GM23338 (cell line): ENCODE results near the gene KDM4E. TPM values are rescaled to one million over a fixed set of nuclear protein-coding genes. Genes with fewer than 3 reads are reported as not detected.

Experiments
- ATAC-seq: fragments of 200-7000 bp; cut with Tn5 transposase; 3 replicates; pipeline ENCODE4 v1.9.1; 2020
- DNase-seq: peaks from one replicate; pipeline ENCODE4 v3.0.0-alpha.2; 2015; ENCODE audit warnings: low spot score
- H2AFZ ChIP-seq: fragments of 200-600 bp; sonication (generic); 2 replicates; pipeline ENCODE4 v1.8.0; 2016; ENCODE audit warnings: antibody characterized with exemption, mild to moderate bottlenecking, moderate library complexity
- H3F3A ChIP-seq: fragments of 200-600 bp; sonication (generic); replicated peaks from 2 replicates; pipeline ENCODE4 v1.8.0; 2017; ENCODE audit warnings: antibody characterized with exemption, mixed run types, low read depth
- H3K27ac ChIP-seq: fragments of 200-600 bp; sonication (generic); 2 replicates; pipeline ENCODE4 v1.6.1; 2016; ENCODE audit warnings: low read depth
- H3K27me3 ChIP-seq: fragments of 200-600 bp; sonication (generic); 2 replicates; pipeline ENCODE4 v1.8.0; 2016; ENCODE audit warnings: mild to moderate bottlenecking, mixed run types, moderate library complexity; ENCODE audit not compliant: insufficient read depth
- H3K36me3 ChIP-seq: fragments of 200-600 bp; sonication (generic); 2 replicates; pipeline ENCODE4 v1.8.0; 2016; ENCODE audit warnings: mild to moderate bottlenecking; ENCODE audit not compliant: insufficient read depth
- H3K4me1 ChIP-seq: fragments of 200-600 bp; sonication (generic); 2 replicates; pipeline ENCODE4 v1.8.0; 2016; ENCODE audit warnings: mild to moderate bottlenecking, moderate library complexity; ENCODE audit not compliant: insufficient read depth
- H3K4me2 ChIP-seq: fragments of 200-600 bp; sonication (generic); 2 replicates; pipeline ENCODE4 v1.7.1; 2017; ENCODE audit warnings: mixed run types
- H3K4me3 ChIP-seq: fragments of 200-600 bp; sonication (generic); 2 replicates; pipeline ENCODE4 v1.6.1; 2016; ENCODE audit warnings: mixed run types
- H3K79me2 ChIP-seq: fragments of 200-600 bp; sonication (generic); replicated peaks from 2 replicates; pipeline ENCODE4 v1.8.0; 2017; ENCODE audit warnings: mild to moderate bottlenecking; ENCODE audit not compliant: insufficient read depth
- H3K9me2 ChIP-seq: fragments of 200-600 bp; sonication (generic); 2 replicates; pipeline ENCODE4 v1.8.0; 2017; ENCODE audit not compliant: insufficient read depth
- H4K20me1 ChIP-seq: fragments of 200-600 bp; sonication (generic); replicated peaks from 2 replicates; pipeline ENCODE4 v1.8.0; 2017; ENCODE audit warnings: mild to moderate bottlenecking; ENCODE audit not compliant: insufficient read depth
- H3K27ac Mint-ChIP-seq: 2 replicates; pipeline ENCODE4 v1.8.0; 2020; ENCODE audit warnings: inconsistent platforms, mild to moderate bottlenecking, moderate library complexity, mixed read lengths
- H3K27me3 Mint-ChIP-seq: 3 replicates; pipeline ENCODE4 v1.8.0; 2022; ENCODE audit warnings: low read depth, mild to moderate bottlenecking, moderate library complexity, mixed read lengths, inconsistent platforms; ENCODE audit not compliant: insufficient read depth, poor library complexity
- H3K36me3 Mint-ChIP-seq: 3 replicates; pipeline ENCODE4 v1.8.0; 2021; ENCODE audit warnings: low read depth, mild to moderate bottlenecking, inconsistent platforms, moderate library complexity, mixed read lengths
- H3K4me1 Mint-ChIP-seq: 3 replicates; pipeline ENCODE4 v1.8.0; 2020; ENCODE audit warnings: mild to moderate bottlenecking, inconsistent platforms, mixed read lengths
- H3K4me3 Mint-ChIP-seq: 3 replicates; pipeline ENCODE4 v1.8.0; 2021; ENCODE audit warnings: moderate library complexity, mild to moderate bottlenecking, inconsistent platforms, mixed read lengths
- H3K9me3 Mint-ChIP-seq: 3 replicates; pipeline ENCODE4 v1.8.0; 2020; ENCODE audit warnings: moderate library complexity, mild to moderate bottlenecking, inconsistent platforms, mixed read lengths
- CREB1 ChIP-seq: fragments of 250-450 bp; sonication (Bioruptor Pico); IDR thresholded peaks from 2 replicates; pipeline ENCODE4 v1.5.0; 2020; ENCODE audit warnings: low read depth, mild to moderate bottlenecking, moderate library complexity
- ETS1 ChIP-seq: IDR thresholded peaks from 2 replicates; pipeline ENCODE4 v1.6.1; 2016; ENCODE audit warnings: antibody characterized with exemption
- EZH2 ChIP-seq: fragments of 200-600 bp; sonication (generic); IDR thresholded peaks from one replicate; pipeline ENCODE4 v1.8.0; 2017; ENCODE audit warnings: antibody characterized with exemption, mild to moderate bottlenecking, low read depth; ENCODE audit not compliant: unreplicated experiment
- EZH2phosphoT487 ChIP-seq: fragments of 200-600 bp; sonication (generic); IDR thresholded peaks from one replicate; pipeline ENCODE4 v1.8.1; 2018; ENCODE audit warnings: antibody characterized with exemption; ENCODE audit not compliant: unreplicated experiment
- NANOG ChIP-seq: IDR thresholded peaks from 2 replicates; pipeline ENCODE4 v1.6.1; 2016; ENCODE audit warnings: antibody characterized with exemption, borderline replicate concordance
- POLR2AphosphoS5 ChIP-seq: IDR thresholded peaks from 2 replicates; pipeline ENCODE4 v1.6.1; 2016; ENCODE audit warnings: antibody characterized with exemption, low read depth
- ZNF114 ChIP-seq: fragments of 250-450 bp; sonication (Bioruptor Pico); IDR thresholded peaks from 2 replicates; pipeline ENCODE4 v1.5.0; 2020; ENCODE audit warnings: mild to moderate bottlenecking, moderate library complexity
- ZNF462 ChIP-seq: fragments of 250-450 bp; sonication (Bioruptor Pico); IDR thresholded peaks from 2 replicates; pipeline ENCODE4 v1.5.0; 2020; ENCODE audit warnings: mild to moderate bottlenecking, moderate library complexity
- polyA plus RNA-seq: library from polyadenylated mRNA; unstranded; fragments of >200 nt; fragmentation: Nextera tagmentation; extraction: Ambion mirVana; gene quantifications from 2 replicates; pipeline ENCODE4 v1.2.1, GENCODE V29; 2016
- total RNA-seq: library from RNA; depleted of rRNA; stranded (reverse); fragments of >200 nt; shearing (Covaris generic); gene quantifications from 2 replicates; pipeline ENCODE4 v1.2.3, GENCODE V29; 2014

The KDM4E gene
- total and polyA plus RNA-seq, 2 experiments from 2014 or later = not detected

- TF ChIP-seq ZNF462 (CRISPR knock-in tag) (no peak), ETS1 (no peak), EZH2phosphoT487 (no peak), CREB1 (CRISPR knock-in tag) (no peak), EZH2 (no peak), POLR2AphosphoS5 (no peak), NANOG (no peak), ZNF114 (CRISPR knock-in tag) (no peak)
Observed at GRCh38 chr11:95005642-95006041, 19.4 kb upstream of the KDM4E start (continued).

GRCh38 chr11:95011376-95011775 lies 13.7 kb upstream of the KDM4E start:
- peaks cover 1% of the 10 kb centered on the region for H3K27me3 Mint-ChIP-seq
- Histone ChIP-seq H3K79me2 (no peaks in the 10 kb centered on the region), H3F3A (no peaks in the 10 kb centered on the region), H3K9me2 (no peaks in the 10 kb centered on the region), H3K36me3 (no peaks in the 10 kb centered on the region), H3K4me2 (no peak overlapping the region), H2AFZ (no peak overlapping the region), H3K27me3 (no peaks in the 10 kb centered on the region), H3K4me1 (no peaks in the 10 kb centered on the region), H3K27ac (no peak overlapping the region), H3K4me3 (no peak overlapping the region), H4K20me1 (no peaks in the 10 kb centered on the region)
- DNase-seq = no peak
- H3K9me3 Mint-ChIP-seq = no peaks in the 10 kb centered on the region
- no peaks in the 10 kb centered on the region for H3K36me3 Mint-ChIP-seq
- H3K4me1 Mint-ChIP-seq = no peaks in the 10 kb centered on the region
- no peak overlapping the region for H3K4me3 Mint-ChIP-seq
- ATAC-seq = no peak
- no peak overlapping the region for H3K27ac Mint-ChIP-seq
- no peak for TF ChIP-seq EZH2phosphoT487
- no peak for TF ChIP-seq ZNF462 (CRISPR knock-in tag)
